B cell (primary cell): ENCODE measurements around the gene ZBTB17. TPM values are rescaled to one million over a fixed set of nuclear protein-coding genes. Genes with fewer than 3 reads are reported as not detected.

Experiments used
- ATAC-seq: fragments of 200-7000 bp; cut with Tn5 transposase; one replicate; pipeline ENCODE4 v1.10.0; 2021; ENCODE audit warnings: low read depth, mild to moderate bottlenecking, moderate number of reproducible peaks, moderate library complexity
- CTCF ChIA-PET: fragments of 350-600 bp; sonication (Branson Sonifier 250); formaldehyde crosslinking; loops from one replicate; lab custom pipeline; 2021; ENCODE audit warnings: antibody characterized with exemption, inconsistent platforms; lab: Charles Lee
- POLR2A ChIA-PET: fragments of 350-600 bp; sonication (Branson Sonifier 250); formaldehyde crosslinking; loops from one replicate; lab custom pipeline; 2021; ENCODE audit warnings: antibody characterized with exemption; lab: Charles Lee
- DNase-seq: peaks from one replicate; pipeline ENCODE4 v3.0.0; 2013
- H2AFZ ChIP-seq: 2 replicates; pipeline ENCODE4 v1.6.1; 2012; ENCODE audit warnings: mild to moderate bottlenecking, low read depth, low read length; ENCODE audit not compliant: insufficient read depth, poor library complexity, severe bottlenecking
- H3K27ac ChIP-seq, 2 donors: 1 replicate in 1 of 2; 2 replicates in 1 of 2; pipeline ENCODE4 v1.5.1; 2012 to 2013; ENCODE audit warnings: low read length in 2 of 2, mild to moderate bottlenecking in 2 of 2, moderate library complexity in 1 of 2
- H3K27me3 ChIP-seq, 4 experiments: fragments of 200-600 bp in 1 of 4; sonication (generic) in 1 of 4; replicated peaks in 1 of 4; 1 replicate in 2 of 4; 2 replicates in 2 of 4; pipeline versions ENCODE4 v1.6.1 to v1.7.0; 2013 to 2016; ENCODE audit warnings: low read length in 3 of 4, mild to moderate bottlenecking in 2 of 4, mixed read lengths in 1 of 4, moderate library complexity in 1 of 4; ENCODE audit not compliant: insufficient read depth in 4 of 4, control insufficient read depth in 3 of 4; ENCODE audit errors: control extremely low read depth in 1 of 4
- H3K36me3 ChIP-seq, 2 experiments: replicated peaks in 1 of 2; 1 replicate in 1 of 2; 2 replicates in 1 of 2; pipeline versions ENCODE4 v1.6.1 to v1.7.1; 2013; ENCODE audit warnings: low read length in 1 of 2; ENCODE audit not compliant: insufficient read depth in 2 of 2, control insufficient read depth in 1 of 2; ENCODE audit errors: control extremely low read depth in 1 of 2, extremely low read depth in 1 of 2
- H3K4me1 ChIP-seq, 2 donors: fragments of 200-600 bp in 1 of 2; sonication (generic) in 1 of 2; 1 replicate in 1 of 2; 2 replicates in 1 of 2; pipeline versions ENCODE4 v1.5.1 to v1.6.1; 2013 to 2017; ENCODE audit warnings: low read length in 2 of 2; ENCODE audit not compliant: control insufficient read depth in 2 of 2, insufficient read depth in 2 of 2
- H3K4me2 ChIP-seq: replicated peaks from 2 replicates; pipeline ENCODE3; 2012; ENCODE audit warnings: mild to moderate bottlenecking, low read depth, low read length; ENCODE audit not compliant: poor library complexity, severe bottlenecking
- H3K4me3 ChIP-seq, 5 experiments: fragments of 200-600 bp in 1 of 5; sonication (generic) in 1 of 5; 1 replicate in 3 of 5; 2 replicates in 2 of 5; pipeline versions ENCODE4 v1.5.1 to v1.7.0; 2011 to 2016; ENCODE audit warnings: low read length in 4 of 5, mild to moderate bottlenecking in 4 of 5, low read depth in 2 of 5, control low read depth in 1 of 5, moderate library complexity in 1 of 5; ENCODE audit not compliant: insufficient read depth in 1 of 5; ENCODE audit errors: control extremely low read depth in 1 of 5, extremely low read depth in 1 of 5
- H3K79me2 ChIP-seq: fragments of 200-600 bp; sonication (generic); one replicate; pipeline ENCODE4 v1.6.0; 2016; ENCODE audit warnings: low read length; ENCODE audit not compliant: control insufficient read depth, insufficient read depth
- H3K9ac ChIP-seq: fragments of 200-600 bp; sonication (generic); 2 replicates; pipeline ENCODE4 v1.6.1; 2017; ENCODE audit warnings: mild to moderate bottlenecking, low read length, moderate library complexity
- H3K9me3 ChIP-seq, 3 donors: one replicate each; pipeline versions ENCODE4 v1.6.1 to v1.7.1; 2013; ENCODE audit warnings: low read length in 2 of 3; ENCODE audit not compliant: control insufficient read depth in 2 of 3, insufficient read depth in 1 of 3; ENCODE audit errors: control extremely low read depth in 1 of 3
- H4K20me1 ChIP-seq: 2 replicates; pipeline ENCODE4 v1.6.0; 2012; ENCODE audit warnings: mild to moderate bottlenecking, low read length; ENCODE audit not compliant: insufficient read depth, control insufficient read depth, poor library complexity, severe bottlenecking
- H3K27ac Mint-ChIP-seq: one replicate; pipeline ENCODE4 v1.8.0; 2021; ENCODE audit warnings: mixed read lengths
- H3K27me3 Mint-ChIP-seq: one replicate; pipeline ENCODE4 v1.8.0; 2021; ENCODE audit warnings: mixed read lengths
- H3K4me1 Mint-ChIP-seq: one replicate; pipeline ENCODE4 v1.8.0; 2021; ENCODE audit warnings: mixed read lengths
- H3K4me3 Mint-ChIP-seq: one replicate; pipeline ENCODE4 v1.8.0; 2021; ENCODE audit warnings: mixed read lengths
- H3K9me3 Mint-ChIP-seq: one replicate; pipeline ENCODE4 v1.8.0; 2022; ENCODE audit warnings: mixed read lengths; ENCODE audit not compliant: insufficient read depth
- CTCF ChIP-seq: fragments of 200-600 bp; IDR thresholded peaks from one replicate; pipeline ENCODE4 v1.8.0; 2022; ENCODE audit warnings: antibody characterized with exemption, mild to moderate bottlenecking
- EZH2 ChIP-seq: IDR thresholded peaks from 2 replicates; pipeline ENCODE4 v1.6.1; 2012; ENCODE audit warnings: borderline replicate concordance, low read depth, mild to moderate bottlenecking, moderate library complexity, low read length; ENCODE audit not compliant: insufficient read depth, poor library complexity, severe bottlenecking
- WGBS: methylation state at CpG from one replicate; pipeline ENCODE4 v1.1.5; 2013; ENCODE audit warnings: missing lambda C conversion rate; ENCODE audit not compliant: insufficient coverage; 5-methylcytosine and 5-hydroxymethylcytosine counted together
- intact Hi-C: fragments of 100-400 bp; cut with micrococcal nuclease; formaldehyde crosslinking; loops from one replicate; pipeline ENCODE4 v1.10.0; 2022
- polyA plus RNA-seq: library from polyadenylated mRNA; depleted of rRNA; stranded (reverse); fragments of >200 nt; gene quantifications from 2 replicates; pipeline ENCODE4 v1.2.3, GENCODE V29; 2012
- total RNA-seq, 2 donors: library from RNA; stranded (reverse); fragments of 120-200 nt in 1 of 2; gene quantifications; 1 replicate in 1 of 2; 2 replicates in 1 of 2; pipeline versions ENCODE4 v1.2.3 to v1.2.4, GENCODE V29; 2013 to 2022

ZBTB17 gene
- total and polyA plus RNA-seq, 2 donors (not counting 1 experiment from before 2014, with no cell fraction given) = 94.1 to 157 TPM

- DNase-seq = no peak
- Mint-ChIP-seq H3K27ac (no peak overlapping the region), H3K27me3 (no peaks in the 10 kb centered on the region), H3K9me3 (no peaks in the 10 kb centered on the region), H3K4me1 (peaks cover 35% of the 10 kb centered on the region), H3K4me3 (no peak overlapping the region)
- H3K79me2 ChIP-seq = peaks cover 100% of the 10 kb centered on the region
- 96% methylated on average over 5 of the region's 8 CpGs for WGBS
- peaks cover 74% of the 10 kb centered on the region for H4K20me1 ChIP-seq
- no peak overlapping the region for H3K9ac ChIP-seq
- POLR2A ChIA-PET = no interaction called here
- intact Hi-C loops = no loop called here
- H3K4me1 ChIP-seq = no peaks in the 10 kb centered on the region
- no peak overlapping the region for H2AFZ ChIP-seq
- H3K36me3 ChIP-seq = peaks cover 5 to 10% of the 10 kb centered on the region in 2 experiments
- no peak overlapping the region for H3K4me3 ChIP-seq
- CTCF ChIA-PET = interaction anchor here (1.0 kb wide), 1 partner anchor 85 kb away, joined by 3 read pairs; no protein-coding TSS in a partner anchor
- H3K9me3 ChIP-seq = no peaks in the 10 kb centered on the region
- no peak overlapping the region for H3K27ac ChIP-seq
- H3K4me2 ChIP-seq = no peak overlapping the region
- ATAC-seq = no peak
- no peak for TF ChIP-seq CTCF
- TF ChIP-seq EZH2 = no peak
- H3K27me3 ChIP-seq = no peaks in the 10 kb centered on the region
Observed at GRCh38 chr1:15900662-15901279, 75.1 kb downstream of the ZBTB17 start.

GRCh38 chr1:15899266-15899665, 76.6 kb downstream of the ZBTB17 start:
- intact Hi-C loops = no loop called here
- Histone ChIP-seq H3K9me3 (no peaks in the 10 kb centered on the region), H4K20me1 (peaks cover 81% of the 10 kb centered on the region), H3K4me3 (no peak overlapping the region), H3K27ac (no peak overlapping the region), H3K4me2 (no peak overlapping the region), H3K36me3 (peaks cover 5 to 10% of the 10 kb centered on the region in 2 experiments), H3K9ac (no peak overlapping the region), H2AFZ (no peak overlapping the region), H3K79me2 (peaks cover 100% of the 10 kb centered on the region), H3K4me1 (no peaks in the 10 kb centered on the region), H3K27me3 (no peaks in the 10 kb centered on the region)
- POLR2A ChIA-PET = no interaction called here
- no peak overlapping the region for H3K27ac Mint-ChIP-seq
- DNase-seq (no peak), ATAC-seq (no peak)
- 100% methylated on average over 8 of the region's 9 CpGs for WGBS
- no peaks in the 10 kb centered on the region for H3K9me3 Mint-ChIP-seq
- CTCF ChIA-PET = no interaction called here
- peaks cover 37% of the 10 kb centered on the region for H3K4me1 Mint-ChIP-seq
- no peak overlapping the region for H3K4me3 Mint-ChIP-seq
- TF ChIP-seq EZH2 = no peak
- TF ChIP-seq CTCF = no peak
- H3K27me3 Mint-ChIP-seq = no peaks in the 10 kb centered on the region
